Activated CD4-positive, alpha-beta T cell treated with anti-CD3 and anti-CD28 coated beads for 48 hours (primary cell): ENCODE measurements around the gene FBN1.

Experiments used
- DNase-seq: peaks from one replicate; pipeline ENCODE4 v3.0.0-alpha.2; 2020

Gene FBN1

GRCh38 chr15:48617619-48618018, 27.9 kb downstream of the FBN1 start:
- DNase-seq, result no peak

- DNase-seq, result no peak
Measured at GRCh38 chr15:48616216-48616615, 29.3 kb downstream of the FBN1 start.

GRCh38 chr15:48614051-48614450, 31.5 kb downstream of the FBN1 start:
- DNase-seq, result no peak

- DNase-seq, result no peak
Measured at GRCh38 chr15:48609486-48609885, 36.0 kb downstream of the FBN1 start.

- no peak for DNase-seq
Measured at GRCh38 chr15:48607846-48608245, 37.7 kb downstream of the FBN1 start.

- DNase-seq, result no peak
Measured at GRCh38 chr15:48604567-48604966, 40.9 kb downstream of the FBN1 start.

GRCh38 chr15:48603922-48604321, 41.6 kb downstream of the FBN1 start:
- no peak for DNase-seq

- DNase-seq, result no peak
Measured at GRCh38 chr15:48603123-48603500, 42.4 kb downstream of the FBN1 start.

- DNase-seq, result no peak
Measured at GRCh38 chr15:48602358-48603122, 43.0 kb downstream of the FBN1 start.

GRCh38 chr15:48601095-48601494, 44.4 kb downstream of the FBN1 start:
- no peak for DNase-seq

- DNase-seq, result no peak
Measured at GRCh38 chr15:48596841-48597240, 48.7 kb downstream of the FBN1 start.

- no peak for DNase-seq
Measured at GRCh38 chr15:48596415-48596814, 49.1 kb downstream of the FBN1 start.

- no peak for DNase-seq
Measured at GRCh38 chr15:48595981-48596380, 49.5 kb downstream of the FBN1 start.

- DNase-seq, result no peak
Measured at GRCh38 chr15:48592933-48593332, 52.6 kb downstream of the FBN1 start.

- no peak for DNase-seq
Measured at GRCh38 chr15:48592221-48592731, 53.2 kb downstream of the FBN1 start.

GRCh38 chr15:48590723-48591122, 54.8 kb downstream of the FBN1 start:
- DNase-seq, result no peak

GRCh38 chr15:48584812-48585563, 60.5 kb downstream of the FBN1 start:
- no peak for DNase-seq

- no peak for DNase-seq
Measured at GRCh38 chr15:48584090-48584811, 61.3 kb downstream of the FBN1 start.

- DNase-seq, result no peak
Measured at GRCh38 chr15:48582452-48583247, 62.9 kb downstream of the FBN1 start.

GRCh38 chr15:48581219-48581618, 64.3 kb downstream of the FBN1 start:
- DNase-seq, result no peak

GRCh38 chr15:48580736-48581135, 64.8 kb downstream of the FBN1 start:
- no peak for DNase-seq

GRCh38 chr15:48579945-48580671, 65.4 kb downstream of the FBN1 start:
- DNase-seq, result no peak
